Dendritic cell treated with granulocyte-macrophage colony-stimulating factor and Interleukin-4, amounts not matched to agents 40 ng/mL and 50 ng/mL, for 4 days (primary cell): ENCODE results near the gene TNNI2.

ENCODE experiments used
- H3K27ac Mint-ChIP-seq: one replicate; pipeline ENCODE4 v1.8.0; 2022; ENCODE audit warnings: mild to moderate bottlenecking, mixed read lengths
- H3K27me3 Mint-ChIP-seq: one replicate; pipeline ENCODE4 v1.8.0; 2022; ENCODE audit warnings: mild to moderate bottlenecking, mixed read lengths
- H3K36me3 Mint-ChIP-seq: one replicate; pipeline ENCODE4 v1.8.0; 2022; ENCODE audit warnings: low read depth, mixed read lengths
- H3K4me1 Mint-ChIP-seq: one replicate; pipeline ENCODE4 v1.8.0; 2022; ENCODE audit warnings: low read depth, mixed read lengths
- H3K4me3 Mint-ChIP-seq: one replicate; pipeline ENCODE4 v1.8.0; 2022; ENCODE audit warnings: mild to moderate bottlenecking, moderate library complexity, mixed read lengths
- H3K9me3 Mint-ChIP-seq: one replicate; pipeline ENCODE4 v1.8.0; 2022; ENCODE audit warnings: mixed read lengths
- intact Hi-C: fragments of 100-400 bp; cut with micrococcal nuclease; formaldehyde crosslinking; loops from one replicate; pipeline ENCODE4 v1.15.0; 2022

TNNI2 gene

GRCh38 chr11:1863352-1864216 lies 24.8 kb downstream of the TNNI2 start:
- H3K36me3 Mint-ChIP-seq: peaks cover 3% of the 10 kb centered on the region
- H3K27me3 Mint-ChIP-seq: no peaks in the 10 kb centered on the region
- H3K27ac Mint-ChIP-seq: peak overlapping the region; percentile 85
- H3K4me3 Mint-ChIP-seq: peak overlapping the region; percentile 60
- H3K4me1 Mint-ChIP-seq: peaks cover 13% of the 10 kb centered on the region
- no peaks in the 10 kb centered on the region for H3K9me3 Mint-ChIP-seq
- intact Hi-C loops: no loop called here

GRCh38 chr11:1864231-1864630 lies 25.4 kb downstream of the TNNI2 start:
- H3K36me3 Mint-ChIP-seq: no peaks in the 10 kb centered on the region
- H3K4me3 Mint-ChIP-seq: peak overlapping the region; percentile 60
- no peaks in the 10 kb centered on the region for H3K9me3 Mint-ChIP-seq
- intact Hi-C loops: no loop called here
- H3K27me3 Mint-ChIP-seq: peaks cover 3% of the 10 kb centered on the region
- H3K27ac Mint-ChIP-seq: peak overlapping the region; percentile 85
- H3K4me1 Mint-ChIP-seq: peaks cover 16% of the 10 kb centered on the region

GRCh38 chr11:1864831-1865665 lies 26.3 kb downstream of the TNNI2 start:
- Mint-ChIP-seq H3K36me3 (no peaks in the 10 kb centered on the region), H3K4me1 (peaks cover 25% of the 10 kb centered on the region), H3K9me3 (no peaks in the 10 kb centered on the region), H3K27me3 (peaks cover 3% of the 10 kb centered on the region), H3K4me3 (peak overlapping the region; percentile 18), H3K27ac (peak overlapping the region; percentile 85)
- intact Hi-C loops: no loop called here

GRCh38 chr11:1866226-1866625 lies 27.4 kb downstream of the TNNI2 start:
- peaks cover 36% of the 10 kb centered on the region for H3K4me1 Mint-ChIP-seq
- no peaks in the 10 kb centered on the region for H3K9me3 Mint-ChIP-seq
- intact Hi-C loops: no loop called here
- no peaks in the 10 kb centered on the region for H3K36me3 Mint-ChIP-seq
- H3K27ac Mint-ChIP-seq: no peak overlapping the region
- H3K4me3 Mint-ChIP-seq: no peak overlapping the region
- peaks cover 3% of the 10 kb centered on the region for H3K27me3 Mint-ChIP-seq

- peaks cover 3% of the 10 kb centered on the region for H3K27me3 Mint-ChIP-seq
- no peaks in the 10 kb centered on the region for H3K36me3 Mint-ChIP-seq
- no peaks in the 10 kb centered on the region for H3K9me3 Mint-ChIP-seq
- intact Hi-C loops: no loop called here
- no peak overlapping the region for H3K27ac Mint-ChIP-seq
- peaks cover 42% of the 10 kb centered on the region for H3K4me1 Mint-ChIP-seq
- no peak overlapping the region for H3K4me3 Mint-ChIP-seq
Observed at GRCh38 chr11:1866776-1867175, 28.0 kb downstream of the TNNI2 start.

- Mint-ChIP-seq H3K36me3 (no peaks in the 10 kb centered on the region), H3K4me1 (peaks cover 48% of the 10 kb centered on the region), H3K4me3 (no peak overlapping the region), H3K9me3 (no peaks in the 10 kb centered on the region), H3K27me3 (peaks cover 3% of the 10 kb centered on the region), H3K27ac (no peak overlapping the region)
- intact Hi-C loops: no loop called here
Observed at GRCh38 chr11:1867381-1867780, 28.6 kb downstream of the TNNI2 start.

GRCh38 chr11:1868056-1868635 lies 29.4 kb downstream of the TNNI2 start:
- intact Hi-C loops: no loop called here
- Mint-ChIP-seq H3K27ac (no peak overlapping the region), H3K27me3 (peaks cover 3% of the 10 kb centered on the region), H3K36me3 (no peaks in the 10 kb centered on the region), H3K9me3 (no peaks in the 10 kb centered on the region), H3K4me3 (no peak overlapping the region), H3K4me1 (peaks cover 56% of the 10 kb centered on the region)

GRCh38 chr11:1868636-1869291 lies 30.0 kb downstream of the TNNI2 start:
- intact Hi-C loops: no loop called here
- Mint-ChIP-seq H3K27me3 (peaks cover 3% of the 10 kb centered on the region), H3K27ac (peak overlapping the region; percentile 63), H3K4me1 (peaks cover 62% of the 10 kb centered on the region), H3K9me3 (no peaks in the 10 kb centered on the region), H3K4me3 (no peak overlapping the region), H3K36me3 (no peaks in the 10 kb centered on the region)

GRCh38 chr11:1869427-1870325 lies 30.9 kb downstream of the TNNI2 start:
- Mint-ChIP-seq H3K9me3 (no peaks in the 10 kb centered on the region), H3K4me1 (peaks cover 62% of the 10 kb centered on the region), H3K4me3 (no peak overlapping the region), H3K27me3 (peaks cover 3% of the 10 kb centered on the region), H3K36me3 (no peaks in the 10 kb centered on the region), H3K27ac (peak overlapping the region; percentile 63)
- intact Hi-C loops: no loop called here

GRCh38 chr11:1870326-1870696 lies 31.5 kb downstream of the TNNI2 start:
- Mint-ChIP-seq H3K36me3 (peaks cover 5% of the 10 kb centered on the region), H3K27ac (peak overlapping the region; percentile 5), H3K27me3 (peaks cover 3% of the 10 kb centered on the region), H3K9me3 (no peaks in the 10 kb centered on the region), H3K4me1 (peaks cover 66% of the 10 kb centered on the region), H3K4me3 (no peak overlapping the region)
- intact Hi-C loops: no loop called here

GRCh38 chr11:1870721-1871466 lies 32.1 kb downstream of the TNNI2 start:
- Mint-ChIP-seq H3K4me3 (no peak overlapping the region), H3K27ac (peak overlapping the region; percentile 5), H3K9me3 (no peaks in the 10 kb centered on the region), H3K27me3 (peaks cover 3% of the 10 kb centered on the region), H3K4me1 (peaks cover 71% of the 10 kb centered on the region), H3K36me3 (peaks cover 11% of the 10 kb centered on the region)
- intact Hi-C loops: no loop called here

- intact Hi-C loops: no loop called here
- H3K27ac Mint-ChIP-seq: peak overlapping the region; percentile 29
- H3K27me3 Mint-ChIP-seq: peaks cover 3% of the 10 kb centered on the region
- no peaks in the 10 kb centered on the region for H3K9me3 Mint-ChIP-seq
- peaks cover 17% of the 10 kb centered on the region for H3K36me3 Mint-ChIP-seq
- no peak overlapping the region for H3K4me3 Mint-ChIP-seq
- H3K4me1 Mint-ChIP-seq: peaks cover 77% of the 10 kb centered on the region
Observed at GRCh38 chr11:1871531-1871930, 32.8 kb downstream of the TNNI2 start.
